SKM-1 treated with dmso at 0.1 percent for 144 hours (cell line): ENCODE data around the gene ZNF606.

Experiments used
- DNase-seq: peaks from one replicate; lab custom pipeline; 2025; ENCODE audit not compliant: unreplicated experiment; lab: John Stamatoyannopoulos, UW

Gene ZNF606

GRCh38 chr19:58002384-58003173, at the start of gene ZNF606:
ZNF606 (minus strand) TSS chr19:58002820; CDS start chr19:58001319, 1,501 bp downstream.
- DNase-seq: peak; percentile 8

- no peak for DNase-seq
Measured at GRCh38 chr19:58052256-58052655, 49.6 kb upstream of the ZNF606 start.

- DNase-seq: no peak
Measured at GRCh38 chr19:58047672-58048071, 45.1 kb upstream of the ZNF606 start.

DNA sequence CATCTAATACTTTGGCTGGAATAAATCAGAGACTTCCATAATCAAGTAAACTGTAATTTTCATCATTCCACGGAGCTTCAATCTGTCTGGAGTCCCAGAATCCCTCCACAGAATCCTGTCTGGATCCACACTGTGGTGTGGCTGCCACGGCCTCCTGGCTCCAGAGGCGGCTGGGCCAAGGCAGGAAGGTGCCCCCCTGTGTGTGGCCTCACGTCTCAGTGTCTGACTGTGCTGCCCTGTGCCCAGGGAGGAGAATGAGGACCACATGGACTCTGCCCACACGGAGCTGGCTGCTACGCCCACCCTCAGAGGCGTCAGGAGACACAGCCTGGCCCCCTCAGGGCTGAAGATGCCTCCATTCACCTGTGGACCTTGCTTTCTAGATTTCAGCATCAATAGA, 44.2 kb upstream of the ZNF606 start:
- DNase-seq: no peak

DNA sequence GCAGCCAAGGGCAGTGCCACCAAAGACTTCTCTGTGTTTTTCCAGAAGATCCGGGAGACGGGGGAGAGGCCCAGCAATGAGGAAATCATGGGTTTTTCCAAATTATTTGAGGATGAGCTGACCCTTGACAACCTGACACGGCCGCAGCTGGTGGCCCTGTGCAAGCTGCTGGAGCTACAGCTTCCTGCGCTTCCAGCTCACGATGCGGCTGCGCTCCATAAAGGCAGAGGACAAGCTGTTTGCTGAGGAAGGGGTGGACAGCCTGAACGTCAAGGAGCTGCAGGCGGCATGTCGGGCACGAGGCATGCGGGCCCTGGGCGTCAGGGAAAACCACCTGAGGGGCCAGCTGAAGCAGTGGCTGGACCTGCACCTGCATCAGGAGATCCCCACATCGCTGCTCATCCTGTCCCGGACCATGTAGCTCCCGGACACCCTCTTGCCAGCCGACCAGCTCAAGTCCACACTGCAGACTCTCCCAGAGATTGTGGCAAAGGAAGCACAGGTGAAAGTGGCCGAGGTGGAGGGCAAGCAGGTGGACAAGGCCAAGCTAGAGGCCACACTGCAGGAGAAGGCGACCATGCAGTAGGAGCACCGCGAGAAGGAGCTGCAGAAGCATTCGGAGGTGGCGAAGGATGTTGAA, 42.9 kb upstream of the ZNF606 start:
- no peak for DNase-seq

DNA sequence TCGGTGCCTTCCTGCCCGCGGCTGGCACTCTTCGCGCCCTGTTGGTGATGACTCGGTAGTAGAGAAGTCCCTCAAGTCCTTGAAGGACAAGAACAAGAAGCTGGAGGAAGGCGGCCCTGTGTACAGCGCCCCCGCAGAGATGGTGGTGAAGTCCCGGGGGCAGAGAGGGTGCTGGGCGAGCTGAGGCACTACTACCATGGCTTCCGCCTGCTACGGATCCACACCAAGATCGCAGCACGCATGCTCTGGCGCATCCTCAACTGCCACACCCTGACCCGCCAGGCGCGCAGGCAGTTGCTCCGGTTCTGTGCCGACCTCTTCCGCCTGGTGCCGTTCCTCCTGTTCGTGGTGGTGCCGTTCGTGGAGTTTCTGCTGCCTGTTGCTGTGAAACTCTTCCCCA, 42.3 kb upstream of the ZNF606 start:
- DNase-seq: no peak

- DNase-seq: no peak
Measured at GRCh38 chr19:58044391-58044790, 41.8 kb upstream of the ZNF606 start.

DNA sequence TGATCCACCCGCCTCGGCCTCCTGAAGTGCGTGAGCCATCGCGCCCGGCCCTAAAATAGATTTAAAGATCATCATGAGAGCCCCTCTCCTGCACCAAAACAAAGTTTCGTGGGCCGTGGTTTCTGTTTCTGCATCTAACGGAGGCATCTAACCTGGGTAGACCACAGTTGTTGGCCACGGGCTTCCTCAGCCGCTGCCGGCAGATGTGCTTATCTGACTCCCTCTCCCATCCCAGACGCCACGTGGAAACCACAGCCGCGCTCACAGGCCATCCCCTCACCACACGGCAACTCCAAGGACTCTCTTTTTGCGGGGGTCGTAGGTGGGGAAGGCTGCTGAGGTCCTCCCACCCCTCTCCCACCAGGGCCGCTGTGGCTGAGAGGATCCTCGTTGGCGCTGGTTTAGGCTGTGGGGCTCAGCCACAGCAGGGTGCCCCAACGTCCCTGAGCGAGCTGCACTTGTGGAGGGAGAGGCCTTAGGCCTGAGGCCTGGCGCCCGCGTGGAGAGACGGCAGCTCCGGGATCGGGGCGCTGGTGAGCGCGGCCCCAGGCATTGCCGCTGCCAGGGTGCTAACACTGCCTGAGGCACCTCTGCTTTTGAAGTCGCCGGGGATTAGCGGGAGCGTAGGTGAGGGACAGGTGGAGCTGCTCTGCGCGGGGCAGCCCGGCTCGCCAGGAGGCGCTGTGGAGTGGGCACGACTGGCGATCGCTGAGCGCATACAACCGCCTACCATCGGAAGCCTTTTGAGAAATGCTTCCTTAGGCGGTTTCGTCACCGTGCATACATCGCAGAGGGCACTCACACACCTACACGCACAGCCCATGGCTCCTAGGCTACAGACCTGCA, 40.1 kb upstream of the ZNF606 start:
- no peak for DNase-seq

GRCh38 chr19:58040751-58041525, 38.3 kb upstream of the ZNF606 start:
- DNase-seq: no peak

DNA sequence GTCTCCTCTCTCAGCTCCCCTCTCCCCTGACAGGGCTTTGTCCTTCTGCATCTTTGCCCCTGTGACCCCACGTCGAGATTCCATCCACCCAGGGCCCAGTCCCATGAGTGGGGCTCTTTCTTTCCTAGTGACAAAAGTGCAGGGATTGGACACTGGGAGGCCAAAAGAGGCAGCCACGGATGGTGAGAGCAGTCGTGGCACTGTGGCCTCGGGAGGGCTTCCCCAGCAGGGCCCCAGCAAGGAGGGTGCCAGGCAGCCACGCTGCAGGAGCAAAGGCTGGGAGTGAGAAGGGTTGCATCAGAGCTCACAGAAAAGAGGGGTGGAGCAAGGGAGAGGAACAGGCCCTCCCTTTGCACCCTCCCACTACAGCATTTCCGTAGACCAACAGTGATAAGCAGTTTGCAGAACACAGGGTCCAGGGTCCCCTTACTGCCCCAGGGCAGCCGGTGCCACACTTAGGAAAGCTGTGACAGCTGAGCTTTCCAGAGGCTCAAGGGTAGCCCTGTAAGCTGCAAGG, 36.1 kb upstream of the ZNF606 start:
- no peak for DNase-seq

DNA sequence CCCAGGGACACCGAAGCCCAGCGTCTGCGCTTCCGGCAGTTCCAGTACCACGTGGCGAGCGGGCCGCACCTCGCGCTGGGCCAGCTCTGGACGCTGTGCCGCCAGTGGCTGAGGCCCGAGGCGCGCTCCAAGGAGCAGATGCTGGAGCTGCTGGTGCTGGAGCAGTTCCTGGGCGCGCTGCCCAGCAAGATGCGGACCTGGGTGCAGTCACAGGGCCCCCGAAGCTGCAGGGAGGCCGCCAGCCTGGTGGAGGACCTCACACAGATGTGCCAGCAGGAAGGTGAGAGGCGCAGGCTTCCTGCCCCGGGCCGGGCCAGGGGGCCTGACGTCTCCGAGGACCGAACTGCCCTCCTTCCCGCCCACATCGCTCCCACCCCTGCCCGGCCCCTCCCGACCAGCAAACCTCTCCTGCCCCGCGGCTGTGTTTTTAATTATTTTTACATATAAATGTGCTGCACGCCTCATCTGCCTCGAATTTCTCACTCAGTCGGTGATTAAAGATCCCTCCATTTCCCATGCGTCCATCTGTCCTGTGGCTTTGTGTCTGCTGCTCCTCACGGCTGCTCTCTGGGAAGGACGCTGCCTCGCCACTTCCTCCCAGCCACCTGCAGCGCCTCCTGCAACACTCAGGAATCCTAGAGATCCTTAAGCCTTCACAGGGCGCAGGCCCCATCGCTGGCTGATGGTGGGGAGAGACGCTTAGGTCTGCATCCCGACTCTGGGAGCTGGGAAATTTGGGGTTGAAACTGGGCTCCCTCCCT, 35.5 kb upstream of the ZNF606 start:
- no peak for DNase-seq

GRCh38 chr19:58035863-58036262, 33.2 kb upstream of the ZNF606 start:
- DNase-seq: no peak

GRCh38 chr19:58034477-58034793, 31.8 kb upstream of the ZNF606 start:
- DNase-seq: no peak

DNA sequence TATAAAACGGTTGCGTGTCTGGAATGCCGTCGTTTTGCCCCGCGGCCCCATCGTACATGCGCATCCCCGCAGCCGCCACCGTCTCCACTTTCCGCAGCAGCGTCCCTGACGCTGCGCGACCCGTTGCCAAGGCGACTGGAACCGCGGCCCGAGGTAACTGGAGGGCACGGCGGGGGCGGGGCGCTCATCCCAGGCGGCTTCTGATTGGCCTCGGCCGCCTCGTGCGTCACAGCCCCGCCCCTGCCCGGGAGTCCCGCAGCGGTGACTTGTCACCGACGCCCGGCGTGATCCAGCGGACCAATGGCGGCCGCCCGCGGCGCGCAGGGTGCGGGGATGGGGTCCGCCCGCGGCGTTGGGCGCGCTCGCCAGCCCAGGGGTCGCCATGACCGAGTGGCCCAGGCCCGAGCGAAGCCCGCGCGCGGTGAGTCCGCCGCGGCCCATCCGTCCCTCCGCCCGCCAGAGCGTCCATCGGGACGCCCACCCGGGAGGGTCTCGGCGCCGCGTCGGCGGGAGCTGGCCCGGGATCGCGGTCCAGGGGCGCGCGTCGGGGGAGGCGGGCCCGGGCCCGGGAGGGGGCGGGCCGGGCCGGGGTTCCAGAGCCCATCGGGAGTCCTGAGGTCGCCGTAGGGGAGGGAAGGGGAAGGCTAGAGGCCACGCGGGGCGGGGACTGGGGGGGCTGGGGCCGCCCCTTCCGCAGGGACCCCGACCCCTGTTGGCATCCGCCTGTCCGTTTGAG, 31.3 kb upstream of the ZNF606 start, which contains the start of gene ZSCAN1:
Gene ZSCAN1 (plus strand): TSS at position 285 of the 736 bp plus-strand sequence. CDS start 3,812 bp downstream, outside the sequence.
- no peak for DNase-seq

GRCh38 chr19:58024661-58025060, 22.0 kb upstream of the ZNF606 start:
- no peak for DNase-seq

DNA sequence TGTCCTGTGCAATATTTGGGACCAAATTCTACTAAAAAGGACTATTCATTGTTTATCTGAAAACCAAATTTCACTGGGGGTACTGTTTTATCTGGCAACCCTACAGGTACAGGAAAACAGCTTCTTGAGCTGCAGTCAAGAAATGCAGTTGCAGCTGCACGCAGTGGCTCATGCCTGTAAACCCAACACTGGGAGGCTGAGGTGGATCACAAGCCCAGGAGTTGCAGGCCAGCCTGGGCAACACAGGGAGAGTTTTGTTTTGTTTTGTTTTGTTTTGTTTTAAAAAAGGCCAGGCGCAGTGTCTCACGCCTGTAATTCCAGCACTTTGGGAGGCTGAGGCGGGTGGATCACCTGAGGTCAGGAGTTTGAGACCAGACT, 19.7 kb upstream of the ZNF606 start:
- DNase-seq: no peak

DNA sequence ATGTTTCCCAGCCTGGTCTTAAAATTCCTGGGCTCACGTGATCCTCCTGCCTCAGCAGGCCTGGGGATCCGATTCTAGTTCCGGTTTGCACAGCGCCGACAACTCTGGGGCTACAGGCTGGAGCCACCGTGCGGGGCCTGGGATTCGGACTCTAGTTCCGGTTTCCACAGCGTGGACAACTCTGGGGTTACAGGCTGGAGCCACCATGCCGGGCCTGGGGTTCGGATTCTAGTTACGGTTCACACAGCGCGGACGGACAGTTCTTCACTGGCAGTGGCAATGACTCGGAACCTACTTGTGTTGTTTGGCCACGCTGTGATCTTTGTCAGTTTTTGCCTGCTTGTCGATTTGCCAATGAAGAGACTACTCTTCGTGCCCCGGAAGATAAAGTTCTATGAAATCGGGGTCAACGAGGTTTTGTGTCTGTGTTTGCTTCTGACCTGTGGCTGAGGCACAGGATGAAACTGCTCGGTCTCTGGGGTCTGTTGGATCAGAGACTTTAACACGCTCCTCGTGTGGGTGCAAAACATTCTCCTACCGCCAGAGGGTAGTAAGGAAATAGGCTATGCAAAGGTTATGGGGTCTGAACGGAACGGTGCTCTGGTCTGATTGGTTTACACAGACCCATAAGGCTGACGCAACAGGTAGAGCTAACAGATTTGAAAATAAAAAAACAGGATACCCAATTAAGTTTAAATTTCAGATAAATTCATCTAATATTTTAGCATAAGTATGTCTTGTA, 19.1 kb upstream of the ZNF606 start:
- no peak for DNase-seq

GRCh38 chr19:58020129-58020528, 17.5 kb upstream of the ZNF606 start:
- DNase-seq: no peak

GRCh38 chr19:58014141-58014540, 11.5 kb upstream of the ZNF606 start:
- DNase-seq: no peak
